ENCODE results near the gene PHAX.
"Not testable (repeated sequence)": the region's sequence is repeated elsewhere in the genome, so short reads cannot be mapped to it uniquely, and the experiment has no call there.

PHAX gene, protein sequence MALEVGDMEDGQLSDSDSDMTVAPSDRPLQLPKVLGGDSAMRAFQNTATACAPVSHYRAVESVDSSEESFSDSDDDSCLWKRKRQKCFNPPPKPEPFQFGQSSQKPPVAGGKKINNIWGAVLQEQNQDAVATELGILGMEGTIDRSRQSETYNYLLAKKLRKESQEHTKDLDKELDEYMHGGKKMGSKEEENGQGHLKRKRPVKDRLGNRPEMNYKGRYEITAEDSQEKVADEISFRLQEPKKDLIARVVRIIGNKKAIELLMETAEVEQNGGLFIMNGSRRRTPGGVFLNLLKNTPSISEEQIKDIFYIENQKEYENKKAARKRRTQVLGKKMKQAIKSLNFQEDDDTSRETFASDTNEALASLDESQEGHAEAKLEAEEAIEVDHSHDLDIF

DNA sequence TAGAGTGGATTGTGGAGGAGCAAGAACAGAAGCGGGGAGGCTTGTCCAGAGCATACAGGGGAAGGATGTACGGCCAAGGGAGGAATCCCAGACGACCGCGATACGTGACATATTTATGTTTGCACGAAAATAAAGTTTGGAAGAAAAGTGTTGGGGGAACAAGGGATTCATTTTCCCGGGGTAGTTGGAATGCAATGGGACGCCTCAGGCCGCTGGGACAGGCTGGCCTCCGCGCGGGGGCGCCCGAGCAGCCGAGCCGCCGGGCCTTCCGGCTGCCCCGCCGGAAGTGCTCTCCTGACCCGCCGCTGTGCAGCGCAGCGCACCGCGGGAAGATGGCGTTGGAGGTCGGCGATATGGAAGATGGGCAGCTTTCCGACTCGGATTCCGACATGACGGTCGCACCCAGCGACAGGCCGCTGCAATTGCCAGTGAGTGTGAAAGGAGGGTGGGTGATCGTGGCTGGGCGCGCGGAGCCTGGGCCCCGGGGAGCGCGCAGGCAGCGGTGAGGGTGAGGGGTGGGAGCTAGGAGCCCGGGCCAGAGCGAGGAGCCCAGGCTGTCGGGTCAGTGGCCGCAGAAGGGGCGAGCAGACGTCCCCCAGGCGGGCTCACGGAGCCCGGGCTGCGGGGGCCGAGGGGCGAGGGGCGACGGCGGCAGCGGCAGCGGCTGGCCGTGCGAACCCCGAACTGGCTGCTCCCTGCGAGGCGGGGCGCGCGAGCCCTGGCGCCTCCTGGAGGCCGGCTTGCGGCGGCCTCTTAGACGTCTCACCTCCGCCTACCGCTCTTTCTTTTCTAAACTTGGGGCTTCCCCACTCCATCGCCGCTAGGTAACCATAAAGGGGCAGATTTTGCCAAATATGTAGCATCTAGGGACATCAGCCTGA, at the start of gene PHAX:
Gene PHAX (plus strand): TSS at position 317 of the 881 bp plus-strand sequence. CDS start 16 bp downstream, at position 333.
- peak; percentile 91 for DNase-seq

DNA sequence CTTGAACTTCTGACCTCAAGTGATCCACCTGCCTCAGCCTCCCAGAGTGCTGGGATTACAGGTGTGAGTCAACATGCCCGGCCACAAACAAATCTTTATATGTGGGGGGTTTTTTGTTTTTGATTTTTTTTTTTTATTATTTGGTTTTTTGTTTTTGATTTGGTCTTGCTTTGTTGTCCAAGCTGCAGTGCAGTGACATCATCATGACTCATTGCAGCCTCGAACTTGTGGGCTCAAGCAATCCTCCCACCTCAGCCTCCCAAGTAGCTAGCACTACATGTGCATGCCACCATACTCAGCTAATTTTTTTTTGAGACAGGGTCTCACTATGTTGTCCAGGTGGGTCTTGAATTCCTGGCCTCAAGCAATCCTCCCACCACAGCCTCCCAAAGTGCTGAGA, 48.1 kb upstream of the PHAX start:
- DNase-seq: no peak

DNA sequence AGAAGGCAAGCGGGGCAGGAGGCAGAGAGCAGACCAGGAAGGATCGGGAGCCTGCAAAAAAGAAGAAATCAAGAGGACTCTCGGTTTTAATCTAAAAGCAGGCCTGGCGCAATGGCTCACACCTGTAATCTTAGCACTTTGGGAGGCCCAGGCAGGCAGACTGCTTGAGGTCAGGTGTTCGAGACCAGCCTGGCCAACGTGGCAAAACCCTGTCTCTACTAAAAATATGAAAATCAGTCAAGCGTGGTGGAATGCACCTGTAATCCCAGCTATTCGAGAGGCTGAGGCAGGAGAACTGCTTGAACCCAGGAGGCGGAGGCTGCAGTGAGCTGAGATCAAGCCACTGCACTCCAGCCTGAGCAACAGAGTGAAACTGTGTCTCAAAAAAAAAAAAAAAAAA, 45.6 kb upstream of the PHAX start:
- DNase-seq: not testable (repeated sequence)

DNA sequence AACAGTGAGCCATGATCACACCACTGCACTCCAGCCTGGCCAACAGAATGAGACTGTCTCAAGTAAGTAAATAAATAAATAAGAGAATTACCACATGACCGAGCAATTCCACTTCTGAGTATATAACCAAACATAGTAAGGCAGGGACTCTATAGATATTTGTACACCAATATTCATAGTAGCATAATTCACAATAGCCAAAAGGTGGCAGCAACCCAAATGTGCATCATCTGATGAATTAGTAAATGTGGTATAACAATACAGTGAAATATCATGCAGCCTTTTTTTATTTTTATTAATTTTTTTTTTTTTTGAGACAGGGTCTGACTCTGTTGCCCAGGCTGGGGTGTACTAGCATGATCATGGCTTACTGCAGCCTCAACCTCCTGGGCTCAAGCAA, 38.8 kb upstream of the PHAX start:
- DNase-seq: no peak

DNA sequence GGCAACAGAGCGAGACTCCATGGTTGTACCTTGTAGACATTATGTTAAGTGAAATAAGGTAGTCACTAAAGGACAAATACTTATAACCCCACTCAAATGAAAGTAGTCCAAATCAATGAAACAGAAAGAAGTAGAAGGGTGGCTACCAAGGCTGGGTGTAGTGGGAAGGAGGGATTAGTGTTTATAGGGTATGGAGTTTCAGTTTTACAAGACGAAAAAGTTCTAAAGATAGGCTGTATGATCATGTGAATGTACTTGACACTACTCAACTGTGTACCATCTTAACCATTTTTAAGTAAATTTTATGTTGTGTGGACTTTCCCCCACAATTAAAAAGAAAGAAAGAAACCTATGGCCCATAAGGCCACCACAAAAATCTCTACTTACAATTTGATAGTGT, 37.9 kb upstream of the PHAX start:
- DNase-seq: no peak

DNA sequence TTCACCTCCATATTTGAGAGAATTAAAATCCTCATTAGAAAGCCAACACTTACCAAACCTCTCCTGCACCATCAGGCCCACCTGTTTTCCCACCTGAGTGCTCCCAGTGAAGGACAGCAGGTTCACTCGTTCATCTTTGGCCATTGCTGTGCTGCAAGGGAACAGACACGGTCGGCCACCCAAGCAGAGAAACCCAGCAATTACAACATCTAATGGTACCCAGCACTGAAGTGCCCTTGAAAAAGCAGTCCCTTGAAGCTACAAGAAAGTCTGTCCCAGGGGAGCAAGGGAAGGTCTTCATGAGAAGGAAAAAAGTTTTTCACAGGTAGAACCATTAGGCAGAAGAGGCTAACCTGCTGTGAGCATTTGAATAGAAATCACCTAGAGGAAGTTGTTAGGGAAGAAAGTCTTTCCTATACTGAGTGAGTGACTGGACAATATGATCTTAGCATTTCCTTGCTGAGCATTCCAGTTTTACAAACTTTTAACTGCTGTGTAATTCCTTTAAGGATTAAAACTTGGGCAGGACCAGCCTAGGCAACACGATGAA, 32.5 kb upstream of the PHAX start:
- no peak for DNase-seq

DNA sequence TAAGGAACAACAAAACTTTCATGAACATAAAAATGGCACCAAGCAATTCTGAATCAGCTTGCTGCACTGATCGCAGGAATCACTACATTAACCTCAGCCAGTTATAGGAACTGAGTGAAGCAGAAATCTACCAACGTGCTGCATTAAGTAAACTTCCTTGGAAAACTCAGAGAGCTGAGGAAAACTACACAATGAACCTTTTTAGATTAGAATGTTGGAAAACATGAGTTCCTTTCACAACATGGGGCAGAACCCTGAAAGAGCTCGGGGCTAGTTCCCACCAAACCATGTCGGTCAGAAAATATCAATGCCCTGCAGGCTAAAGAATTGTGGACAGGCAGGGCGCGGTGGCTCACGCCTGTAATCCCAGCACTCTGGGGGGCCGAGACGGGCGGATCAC, 25.1 kb upstream of the PHAX start:
- DNase-seq: no peak

DNA sequence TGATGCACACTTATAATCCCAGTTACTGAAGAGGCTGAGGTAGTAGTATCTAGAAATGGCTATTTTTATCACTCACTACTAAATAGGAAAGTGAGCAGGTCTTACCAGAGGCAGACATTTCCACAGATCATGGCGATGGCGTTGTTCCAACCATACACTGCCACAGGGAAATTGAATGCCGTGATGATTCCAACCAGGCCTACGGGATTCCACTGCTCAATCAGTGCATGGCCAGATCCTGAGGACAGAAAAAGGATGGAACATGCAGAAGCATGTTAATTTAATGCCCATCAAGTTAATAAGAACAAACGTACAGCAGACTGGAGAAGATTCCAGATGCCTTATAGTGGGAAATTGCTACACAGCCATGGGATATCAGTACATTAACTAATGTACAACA, 23.8 kb upstream of the PHAX start:
- no peak for DNase-seq

DNA sequence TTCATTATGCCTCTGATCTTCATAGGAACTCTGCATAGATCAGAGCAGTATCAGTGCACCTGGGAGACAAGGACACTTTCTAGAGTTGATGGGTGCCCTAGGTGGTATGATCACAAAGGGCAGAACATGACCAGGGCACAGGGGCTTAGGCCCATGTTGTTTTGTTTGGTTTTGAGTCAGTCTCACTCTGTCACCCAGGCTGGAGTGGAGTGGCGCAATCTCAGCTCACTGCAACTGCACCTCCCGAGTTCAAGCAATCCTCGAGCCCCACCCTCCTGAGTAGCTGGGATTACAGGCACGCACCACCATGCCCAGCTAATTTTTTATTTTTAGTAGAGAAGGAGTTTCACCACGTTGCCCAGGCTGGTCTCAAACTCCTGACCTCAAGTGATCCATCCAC, 23.3 kb upstream of the PHAX start:
- DNase-seq: no peak

DNA sequence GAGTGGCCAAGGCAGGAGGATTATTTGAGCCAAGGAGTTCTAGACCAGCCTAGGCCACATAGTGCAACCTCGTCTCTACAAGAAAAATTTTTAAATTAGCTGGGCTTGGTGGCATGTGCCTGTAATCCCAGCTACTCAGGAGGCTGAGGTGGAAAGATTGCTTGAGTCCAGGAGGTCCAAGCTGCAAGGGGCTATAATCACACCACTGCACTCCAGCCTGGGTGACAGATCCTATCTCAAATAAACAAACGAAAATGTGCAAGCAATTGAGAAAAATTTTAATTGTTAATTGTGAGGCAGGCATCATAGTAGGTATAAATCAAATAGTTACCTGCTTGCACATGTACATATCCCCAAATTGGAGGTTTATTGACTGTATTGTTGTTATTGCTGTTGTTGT, 21.0 kb upstream of the PHAX start:
- DNase-seq: no peak

DNA sequence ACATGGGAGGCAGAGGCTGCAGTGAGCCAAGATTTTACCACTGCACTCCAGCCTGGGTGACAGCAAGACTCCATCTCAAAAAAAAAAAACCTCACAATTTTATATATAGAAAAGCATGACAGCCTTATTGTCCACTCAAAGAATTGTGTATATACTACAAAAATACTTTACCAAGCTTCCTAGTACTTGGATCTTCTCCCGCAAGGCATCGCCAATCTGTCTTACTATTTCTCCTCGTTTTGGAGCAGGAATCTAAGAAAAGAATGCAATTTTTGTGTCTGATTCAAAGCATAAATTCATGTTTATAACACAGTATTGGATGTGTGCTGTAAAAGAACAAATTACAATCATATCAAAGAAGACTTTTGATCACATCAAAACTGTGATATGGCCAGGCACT, 17.0 kb upstream of the PHAX start:
- no peak for DNase-seq

DNA sequence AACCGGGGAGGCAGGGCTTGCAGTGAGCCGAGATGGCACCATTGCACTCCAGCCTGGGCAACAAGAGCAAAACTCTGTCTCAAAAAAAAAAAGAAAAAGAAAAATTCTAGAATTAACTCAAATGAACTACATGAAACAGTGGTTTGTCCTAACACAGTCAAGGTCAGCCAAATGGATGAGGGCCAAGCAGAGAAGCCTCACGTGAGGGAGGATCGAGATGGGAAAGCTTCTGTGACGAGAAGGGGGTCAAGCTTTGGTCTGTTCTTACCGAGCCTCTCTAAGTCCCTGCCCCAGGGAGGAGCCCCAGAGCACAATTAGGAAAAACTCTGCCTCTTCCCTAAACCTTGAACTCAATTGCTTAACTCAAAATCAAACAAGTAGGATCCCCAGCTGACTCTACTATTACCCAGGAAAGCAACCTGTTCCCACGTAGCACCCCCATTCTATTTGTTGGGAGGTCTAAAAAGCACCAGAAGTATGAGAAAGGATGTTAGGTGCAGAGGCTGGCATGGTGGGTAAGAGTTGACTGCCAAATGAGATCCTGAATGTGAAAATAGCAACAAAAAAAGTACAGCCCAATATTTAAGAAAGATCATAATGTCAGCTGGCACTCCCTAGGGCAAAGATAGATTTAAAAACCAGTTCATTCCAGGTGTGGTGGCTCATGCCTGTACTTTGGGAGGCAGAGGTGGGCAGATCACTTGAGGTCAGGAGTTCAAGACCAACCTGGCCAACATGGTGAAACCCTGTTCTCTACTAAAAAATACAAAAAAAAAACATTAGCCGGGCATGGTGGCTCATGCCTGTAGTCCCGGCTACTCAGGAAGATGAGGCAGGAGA, 13.0 kb upstream of the PHAX start:
- no peak for DNase-seq

DNA sequence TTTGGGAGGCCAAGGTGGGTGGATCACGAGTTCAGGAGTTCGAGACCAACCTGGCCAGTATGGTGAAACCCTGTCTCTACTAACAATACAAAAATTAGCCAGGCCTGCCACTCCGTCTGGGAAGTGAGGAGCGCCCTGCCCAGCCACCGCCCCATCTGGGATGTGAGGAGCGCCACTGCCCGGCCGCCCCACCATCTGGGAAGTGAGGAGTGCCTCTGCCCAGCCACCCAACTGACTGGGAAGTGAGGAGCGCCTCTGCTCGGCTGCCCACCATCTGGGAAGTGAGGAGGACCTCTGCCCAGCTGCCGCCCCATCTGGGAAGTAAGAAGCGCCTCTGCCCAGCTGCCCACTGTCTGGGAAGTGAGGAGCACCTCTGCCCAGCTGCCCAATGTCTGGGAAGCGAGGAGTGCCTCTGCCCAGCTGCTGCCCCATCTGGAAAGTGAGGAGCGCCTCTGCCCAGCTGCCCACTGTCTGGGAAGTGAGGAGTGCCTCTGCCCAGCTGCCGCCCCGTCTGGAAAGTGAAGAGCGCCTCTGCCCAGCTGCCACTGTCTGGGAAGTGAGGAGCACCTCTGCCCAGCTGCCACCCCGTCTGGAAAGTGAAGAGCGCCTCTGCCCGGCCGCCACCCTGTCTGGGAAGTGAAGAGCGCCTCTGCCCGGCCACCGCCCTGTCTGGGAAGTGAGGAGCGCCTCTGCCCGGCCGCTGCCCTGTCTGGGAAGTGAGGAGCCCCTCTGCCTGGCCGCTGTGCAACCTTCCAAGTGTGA, 11.0 kb upstream of the PHAX start:
- no peak for DNase-seq

DNA sequence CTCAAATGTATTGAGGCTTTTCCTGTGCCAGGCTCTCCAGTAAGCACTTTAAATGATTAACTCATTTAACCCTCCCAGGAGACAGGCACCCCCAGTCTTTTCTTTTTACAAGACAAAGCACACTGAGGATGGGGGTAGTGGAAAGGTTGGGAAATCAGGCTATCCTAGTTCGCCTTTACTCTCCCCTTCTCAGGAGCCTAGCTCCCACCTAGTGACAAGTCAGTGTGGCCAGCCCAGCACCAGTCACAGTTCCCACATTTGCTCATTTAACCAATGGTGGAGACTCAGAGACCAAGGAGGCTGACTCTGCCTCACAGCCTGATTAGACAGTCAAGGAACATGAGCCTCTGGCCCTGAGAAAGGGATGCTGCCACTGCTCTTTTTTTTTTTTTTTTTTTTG, 9.2 kb upstream of the PHAX start:
- no peak for DNase-seq

DNA sequence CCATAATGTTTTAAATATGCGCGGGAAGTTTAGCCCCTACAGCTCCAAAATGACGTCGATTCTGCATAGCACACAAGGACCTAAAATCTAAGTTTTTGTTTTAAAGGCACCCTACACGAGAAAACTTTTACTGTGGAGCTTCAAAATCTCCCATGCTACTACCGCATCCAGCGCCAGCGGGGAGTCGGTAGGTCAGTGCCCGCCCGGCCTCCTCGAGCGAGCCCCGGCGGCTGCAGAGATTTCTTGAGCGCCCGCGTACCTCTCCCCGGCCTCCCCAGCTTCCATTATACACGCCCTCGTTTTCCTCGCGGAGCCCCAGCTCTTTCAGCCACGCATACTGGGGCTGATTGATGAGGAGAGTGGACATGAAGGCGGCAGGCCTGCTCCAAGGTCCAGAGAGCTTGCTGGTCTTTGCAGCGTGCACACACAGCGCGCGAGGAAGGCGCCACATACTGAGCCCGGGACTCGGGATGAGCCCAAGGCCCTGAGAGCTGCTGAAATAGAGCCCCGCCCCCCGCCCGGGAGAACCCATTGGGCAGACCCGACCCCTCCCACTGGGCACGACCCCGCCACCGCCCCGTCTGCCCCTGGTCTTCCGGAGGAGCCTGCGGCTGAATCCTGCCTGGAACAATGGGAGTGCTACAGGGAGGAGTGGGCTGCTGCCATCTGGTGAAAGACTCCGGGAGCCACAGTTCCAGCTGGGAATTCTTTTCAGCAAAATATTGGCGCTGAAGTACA, 5.8 kb upstream of the PHAX start, which contains the start of gene ALDH7A1:
Gene ALDH7A1 (minus strand): TSS at position 472 of the 738 bp plus-strand sequence. CDS start 21 bp downstream, at position 451.
- peak; percentile 100 for DNase-seq

DNA sequence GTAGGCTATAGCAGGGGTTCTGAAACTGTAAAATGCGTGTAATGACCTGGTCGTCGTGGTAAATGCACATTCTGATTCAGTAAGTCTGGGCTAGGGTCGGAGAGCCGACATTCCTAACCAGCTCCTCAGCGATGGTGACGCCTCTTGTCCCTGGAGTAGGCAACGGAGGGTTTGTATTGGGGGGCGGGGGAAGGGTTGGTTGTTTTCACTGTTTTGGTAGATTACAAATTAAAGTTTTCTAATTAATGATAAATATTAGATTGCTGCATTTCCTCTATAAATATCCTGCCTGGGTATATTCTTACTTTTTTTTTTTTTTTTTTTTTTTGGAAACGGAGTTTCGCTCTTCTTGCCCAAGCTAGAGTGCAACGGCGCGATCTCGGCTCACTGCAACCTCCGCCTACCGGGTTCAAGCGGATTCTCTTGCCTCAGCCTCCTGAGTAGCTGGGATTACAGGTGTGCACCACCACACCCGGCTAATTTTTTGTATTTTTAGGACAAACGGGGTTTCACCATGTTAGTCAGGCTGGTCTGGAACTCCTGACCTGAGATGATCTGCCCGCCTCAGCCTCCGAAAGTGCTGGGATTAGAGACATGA, 5.2 kb upstream of the PHAX start:
- DNase-seq: no peak

DNA sequence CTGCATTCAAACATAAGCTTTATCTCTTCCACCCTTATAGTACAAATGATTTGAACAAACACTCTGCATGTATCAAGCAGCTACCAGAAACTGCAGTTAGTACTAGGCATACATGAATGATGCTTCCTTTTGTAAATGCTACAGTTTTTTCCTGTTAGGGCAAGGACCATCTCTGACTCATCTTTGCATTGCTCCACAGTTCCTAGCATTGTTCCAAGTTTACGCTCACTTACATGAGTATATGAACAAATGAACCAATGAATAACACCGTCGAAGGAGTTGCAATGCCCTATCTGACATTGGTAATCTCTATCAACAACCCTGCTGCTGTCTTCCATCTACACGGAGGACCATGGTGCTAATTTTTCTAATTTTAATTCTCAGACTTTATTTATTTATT, 3.6 kb upstream of the PHAX start:
- no peak for DNase-seq

DNA sequence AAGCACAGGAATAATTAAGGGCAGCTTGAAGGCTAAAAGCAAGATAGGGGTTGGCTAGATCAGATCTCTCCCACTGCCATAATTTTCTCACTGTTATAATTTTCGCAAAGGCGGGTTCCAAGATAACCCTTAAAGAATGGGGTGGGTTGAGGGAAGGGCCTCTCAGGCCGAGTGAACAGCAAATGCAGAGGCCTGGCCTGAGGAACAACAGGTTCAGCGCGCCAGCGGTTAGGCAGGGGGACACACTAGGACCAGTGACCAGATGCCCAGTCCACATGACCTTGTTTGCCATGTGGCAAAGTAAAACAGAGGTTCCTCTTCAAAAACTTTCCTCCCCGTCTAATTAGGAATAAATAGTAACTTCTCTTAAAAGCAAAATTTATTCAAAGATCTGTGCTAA, 1.2 kb upstream of the PHAX start:
- no peak for DNase-seq

DNA sequence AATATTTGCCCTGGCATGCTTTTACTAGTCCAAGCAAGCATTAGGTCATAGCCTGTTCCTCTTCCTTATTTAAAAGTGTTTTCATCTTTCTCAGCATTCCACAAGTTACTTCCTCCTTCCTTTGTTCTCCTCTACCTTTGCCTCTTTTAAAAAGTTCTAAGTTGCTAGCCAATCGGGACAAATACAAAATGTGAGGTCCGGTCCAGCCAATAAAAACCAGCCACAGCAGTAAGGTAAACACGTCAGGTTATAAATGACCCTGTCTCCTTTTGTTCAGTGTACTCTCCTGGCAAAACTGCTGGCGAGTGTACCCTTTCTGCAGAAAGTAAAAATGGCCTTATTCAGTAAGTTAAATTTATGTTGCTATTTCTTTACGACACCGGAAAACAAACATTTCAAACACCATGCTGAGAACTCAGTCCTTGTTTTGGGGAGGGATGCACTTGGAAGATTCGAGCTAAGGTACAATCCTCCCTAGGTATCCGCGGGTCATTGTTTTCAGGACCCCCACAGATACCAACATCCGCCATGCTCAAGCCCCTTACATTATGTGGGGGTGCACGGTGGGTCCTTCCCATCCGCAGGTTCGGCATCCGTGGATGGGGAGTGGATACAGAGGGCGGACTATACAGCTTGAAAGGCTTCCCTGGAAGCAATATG, 646 bp upstream of the PHAX start:
- DNase-seq: not testable (repeated sequence)

DNA sequence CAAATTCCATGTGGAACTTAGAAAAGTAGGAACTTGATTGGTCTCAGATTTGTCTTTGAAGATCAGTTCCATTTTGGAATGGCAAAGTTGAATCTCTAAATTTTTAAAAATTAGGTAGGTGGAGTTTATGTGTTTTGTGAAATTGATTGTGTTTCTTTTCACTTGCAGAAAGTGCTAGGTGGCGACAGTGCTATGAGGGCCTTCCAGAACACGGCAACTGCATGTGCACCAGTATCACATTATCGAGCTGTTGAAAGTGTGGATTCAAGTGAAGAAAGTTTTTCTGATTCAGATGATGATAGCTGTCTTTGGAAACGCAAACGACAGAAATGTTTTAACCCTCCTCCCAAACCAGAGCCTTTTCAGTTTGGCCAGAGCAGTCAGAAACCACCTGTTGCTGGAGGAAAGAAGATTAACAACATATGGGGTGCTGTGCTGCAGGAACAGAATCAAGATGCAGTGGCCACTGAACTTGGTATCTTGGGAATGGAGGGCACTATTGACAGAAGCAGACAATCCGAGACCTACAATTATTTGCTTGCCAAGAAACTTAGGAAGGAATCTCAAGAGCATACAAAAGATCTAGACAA, 2.8 kb downstream of the PHAX start:
- no peak for DNase-seq
